ENCODE measurements around the gene LRRC8C. TPM values are rescaled to one million over a fixed set of nuclear protein-coding genes. Genes with fewer than 3 reads are reported as not detected.
A peak's percentile ranks its signal among the peaks of the same experiment; 100 is the strongest.

The LRRC8C gene
- total RNA-seq, 2 donors from 2014 or later, result 2.5 to 5.5 TPM

GRCh38 chr1:89761901-89762300 lies 129.0 kb downstream of the LRRC8C start:
- Mint-ChIP-seq H3K27me3 (ENCODE audit: insufficient read depth) (peaks cover 48% of the 10 kb centered on the region), H3K9me3 (no peaks in the 10 kb centered on the region), H3K27ac (no peak overlapping the region), H3K36me3 (ENCODE audit: low read depth) (no peaks in the 10 kb centered on the region), H3K4me3 (no peak overlapping the region), H3K4me1 (peaks cover 25% of the 10 kb centered on the region)
- Histone ChIP-seq H3K27me3 (ENCODE audit: control insufficient read depth, insufficient read depth, low read length, poor library complexity, severe bottlenecking) (peaks cover 40% of the 10 kb centered on the region), H3K9ac (ENCODE audit: extremely low read depth, low read length, poor library complexity, severe bottlenecking) (no peak overlapping the region), H3K4me1 (ENCODE audit: control insufficient read depth, insufficient read depth, low read length) (peaks cover 19% of the 10 kb centered on the region), H3K36me3 (ENCODE audit: control insufficient read depth, insufficient read depth, low read length) (no peaks in the 10 kb centered on the region), H3K27ac (ENCODE audit: low read depth, low read length) (no peak overlapping the region), H3K4me3 (ENCODE audit: low read length) (no peak overlapping the region), H3K9me3 (ENCODE audit: control insufficient read depth, low read length) (no peaks in the 10 kb centered on the region)
- TF ChIP-seq, protein P1, sequence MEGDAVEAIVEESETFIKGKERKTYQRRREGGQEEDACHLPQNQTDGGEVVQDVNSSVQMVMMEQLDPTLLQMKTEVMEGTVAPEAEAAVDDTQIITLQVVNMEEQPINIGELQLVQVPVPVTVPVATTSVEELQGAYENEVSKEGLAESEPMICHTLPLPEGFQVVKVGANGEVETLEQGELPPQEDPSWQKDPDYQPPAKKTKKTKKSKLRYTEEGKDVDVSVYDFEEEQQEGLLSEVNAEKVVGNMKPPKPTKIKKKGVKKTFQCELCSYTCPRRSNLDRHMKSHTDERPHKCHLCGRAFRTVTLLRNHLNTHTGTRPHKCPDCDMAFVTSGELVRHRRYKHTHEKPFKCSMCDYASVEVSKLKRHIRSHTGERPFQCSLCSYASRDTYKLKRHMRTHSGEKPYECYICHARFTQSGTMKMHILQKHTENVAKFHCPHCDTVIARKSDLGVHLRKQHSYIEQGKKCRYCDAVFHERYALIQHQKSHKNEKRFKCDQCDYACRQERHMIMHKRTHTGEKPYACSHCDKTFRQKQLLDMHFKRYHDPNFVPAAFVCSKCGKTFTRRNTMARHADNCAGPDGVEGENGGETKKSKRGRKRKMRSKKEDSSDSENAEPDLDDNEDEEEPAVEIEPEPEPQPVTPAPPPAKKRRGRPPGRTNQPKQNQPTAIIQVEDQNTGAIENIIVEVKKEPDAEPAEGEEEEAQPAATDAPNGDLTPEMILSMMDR (conservative IDR thresholded peaks at IDR 0.05), result no peak
- WGBS, 2 experiments (ENCODE audit: insufficient coverage in 1 of 2, insufficient read length in 1 of 2), result 79 to 82% methylated on average over 2 to 3 of the region's 3 CpGs
- DNase-seq, result no peak

GRCh38 chr1:89762386-89762778 lies 129.5 kb downstream of the LRRC8C start:
- H3K27ac ChIP-seq (ENCODE audit: low read depth, low read length), result no peak overlapping the region
- peaks cover 48% of the 10 kb centered on the region for H3K27me3 Mint-ChIP-seq (ENCODE audit: insufficient read depth)
- H3K4me3 ChIP-seq (ENCODE audit: low read length), result peak overlapping the region; percentile 76
- no peaks in the 10 kb centered on the region for H3K9me3 Mint-ChIP-seq
- TF ChIP-seq, protein P1 (conservative IDR thresholded peaks at IDR 0.05), result no peak
- H3K9ac ChIP-seq (ENCODE audit: extremely low read depth, low read length, poor library complexity, severe bottlenecking), result no peak overlapping the region
- no peaks in the 10 kb centered on the region for H3K36me3 Mint-ChIP-seq (ENCODE audit: low read depth)
- H3K36me3 ChIP-seq (ENCODE audit: control insufficient read depth, insufficient read depth, low read length), result no peaks in the 10 kb centered on the region
- H3K4me1 ChIP-seq (ENCODE audit: control insufficient read depth, insufficient read depth, low read length), result peaks cover 19% of the 10 kb centered on the region
- no peak overlapping the region for H3K27ac Mint-ChIP-seq
- 82 to 86% methylated on average over 4 to 13 of the region's 13 CpGs for WGBS, 2 experiments (ENCODE audit: insufficient coverage in 1 of 2, insufficient read length in 1 of 2)
- H3K4me1 Mint-ChIP-seq, result peaks cover 22% of the 10 kb centered on the region
- peak overlapping the region; percentile 58 for H3K4me3 Mint-ChIP-seq
- no peak for DNase-seq
- peaks cover 40% of the 10 kb centered on the region for H3K27me3 ChIP-seq (ENCODE audit: control insufficient read depth, insufficient read depth, low read length, poor library complexity, severe bottlenecking)
- H3K9me3 ChIP-seq (ENCODE audit: control insufficient read depth, low read length), result no peaks in the 10 kb centered on the region

DNA sequence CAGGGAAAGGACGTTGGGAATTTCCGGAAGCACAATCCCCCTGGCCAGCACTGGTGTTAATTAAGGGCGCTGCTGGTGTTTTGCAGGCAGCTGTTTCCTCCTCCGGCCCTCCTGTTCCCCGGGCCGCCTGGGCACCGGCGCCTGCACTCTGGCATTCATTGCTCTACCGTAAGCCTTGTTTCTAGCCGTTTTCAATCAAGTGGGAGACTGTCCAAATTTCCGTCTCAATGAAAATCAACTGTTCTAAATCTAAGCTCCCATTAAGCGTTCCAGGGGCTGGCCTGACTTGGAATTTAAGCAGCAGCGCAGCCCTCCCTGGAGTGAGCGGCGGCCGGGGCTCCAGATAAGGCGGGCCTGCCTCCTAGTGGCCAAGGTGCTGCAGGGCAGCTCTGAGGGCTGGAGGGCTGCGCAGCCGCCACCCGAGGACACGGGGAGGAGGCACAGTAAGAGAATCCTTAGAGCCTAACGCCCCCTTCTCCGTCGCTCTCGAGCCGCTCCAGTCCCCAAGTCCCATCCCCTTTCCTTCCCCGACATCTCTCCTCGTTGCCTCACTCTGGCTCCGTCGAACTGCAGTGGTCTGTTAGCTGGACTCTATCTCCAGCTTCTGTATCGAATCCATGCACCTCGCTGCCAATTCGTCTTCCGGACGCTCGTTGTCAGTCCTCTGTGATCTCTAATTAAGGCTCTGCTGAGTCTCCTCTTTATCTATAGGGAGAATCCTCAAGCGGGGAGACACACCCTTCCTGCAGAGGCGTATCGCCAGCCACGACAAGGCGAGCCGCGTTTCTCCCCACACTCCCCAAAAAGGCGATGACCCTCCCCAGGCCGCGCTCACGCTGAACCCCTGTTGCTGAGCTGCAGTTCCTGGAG lies 130.1 kb downstream of the LRRC8C start:
- Histone ChIP-seq H3K36me3 (ENCODE audit: control insufficient read depth, insufficient read depth, low read length) (no peaks in the 10 kb centered on the region), H3K27ac (ENCODE audit: low read depth, low read length) (no peak overlapping the region), H3K4me1 (ENCODE audit: control insufficient read depth, insufficient read depth, low read length) (peaks cover 14% of the 10 kb centered on the region), H3K27me3 (ENCODE audit: control insufficient read depth, insufficient read depth, low read length, poor library complexity, severe bottlenecking) (peaks cover 40% of the 10 kb centered on the region), H3K9me3 (ENCODE audit: control insufficient read depth, low read length) (no peaks in the 10 kb centered on the region), H3K9ac (ENCODE audit: extremely low read depth, low read length, poor library complexity, severe bottlenecking) (no peak overlapping the region), H3K4me3 (ENCODE audit: low read length) (peak overlapping the region; percentile 76)
- Mint-ChIP-seq H3K9me3 (no peaks in the 10 kb centered on the region), H3K27ac (no peak overlapping the region), H3K27me3 (ENCODE audit: insufficient read depth) (peaks cover 48% of the 10 kb centered on the region), H3K4me3 (peak overlapping the region; percentile 58), H3K4me1 (peaks cover 15% of the 10 kb centered on the region), H3K36me3 (ENCODE audit: low read depth) (no peaks in the 10 kb centered on the region)
- DNase-seq, result peak; percentile 96
- TF ChIP-seq, protein P1 (conservative IDR thresholded peaks at IDR 0.05), result peak; percentile 100
- 6 to 11% methylated on average over 24 to 47 of the region's 47 CpGs for WGBS, 2 experiments (ENCODE audit: insufficient coverage in 1 of 2, insufficient read length in 1 of 2)
